Stimulated activated CD4-positive, alpha-beta T cell treated with anti-CD3 and anti-CD28 coated beads, Interleukin-12 subunit alpha, Interleukin-12 subunit beta, amount 100 ng/mL, for 4 hours (primary cell): ENCODE measurements around the gene ZP3.
"Not testable (repeated sequence)": the region's sequence is repeated elsewhere in the genome, so short reads cannot be mapped to it uniquely, and the experiment has no call there.

Source experiments
- DNase-seq: peaks from one replicate; pipeline ENCODE4 v3.0.0-alpha.2; 2020

ZP3 gene

GRCh38 chr7:76443846-76444245 is 19.1 kb downstream of the ZP3 start:
- not testable (repeated sequence) for DNase-seq

DNA sequence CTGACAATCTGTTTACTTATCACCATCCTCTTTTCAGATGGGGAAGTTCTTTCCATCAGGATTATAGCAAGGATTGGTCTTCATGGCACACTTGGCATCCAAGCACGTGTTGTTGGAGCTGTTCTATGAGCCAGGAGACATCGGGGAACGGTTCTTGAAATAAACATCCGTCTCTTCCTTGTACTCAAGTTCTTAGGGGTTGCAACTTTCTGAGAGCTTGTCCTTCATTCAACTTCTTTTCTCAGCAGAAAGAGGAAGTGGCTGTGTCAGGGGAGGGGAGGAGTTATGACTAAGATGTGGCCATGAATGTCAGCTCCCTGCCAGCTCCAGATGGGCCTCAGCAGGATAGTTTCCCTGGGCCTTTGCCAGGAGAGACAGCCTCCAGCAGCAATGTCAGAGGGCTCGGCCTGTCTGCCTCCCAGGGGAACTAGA is 20.8 kb downstream of the ZP3 start:
- DNase-seq, result not testable (repeated sequence)

DNA sequence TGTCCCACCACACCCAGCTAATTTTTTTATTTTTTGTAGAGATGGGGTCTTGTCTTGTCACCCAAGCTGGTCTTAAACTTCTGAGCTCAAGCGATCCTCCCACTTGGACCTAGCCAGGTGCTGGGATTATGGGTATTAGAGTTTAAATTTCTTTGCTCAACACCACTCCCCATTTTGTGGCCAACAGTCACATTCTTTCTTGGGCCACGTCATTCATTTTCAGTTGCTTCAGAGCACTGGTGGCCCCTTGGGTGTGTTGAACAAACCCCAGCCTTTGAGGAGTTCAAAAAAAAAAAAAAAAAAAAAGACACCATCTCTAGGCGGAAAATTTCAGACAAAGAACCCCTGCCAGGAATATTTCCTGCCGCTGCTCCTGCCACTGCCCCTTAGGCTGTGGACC is 32.3 kb downstream of the ZP3 start:
- DNase-seq, result not testable (repeated sequence)

- DNase-seq, result not testable (repeated sequence)
These were observed 33.8 kb downstream of the ZP3 start for GRCh38 chr7:76458504-76458903.

DNA sequence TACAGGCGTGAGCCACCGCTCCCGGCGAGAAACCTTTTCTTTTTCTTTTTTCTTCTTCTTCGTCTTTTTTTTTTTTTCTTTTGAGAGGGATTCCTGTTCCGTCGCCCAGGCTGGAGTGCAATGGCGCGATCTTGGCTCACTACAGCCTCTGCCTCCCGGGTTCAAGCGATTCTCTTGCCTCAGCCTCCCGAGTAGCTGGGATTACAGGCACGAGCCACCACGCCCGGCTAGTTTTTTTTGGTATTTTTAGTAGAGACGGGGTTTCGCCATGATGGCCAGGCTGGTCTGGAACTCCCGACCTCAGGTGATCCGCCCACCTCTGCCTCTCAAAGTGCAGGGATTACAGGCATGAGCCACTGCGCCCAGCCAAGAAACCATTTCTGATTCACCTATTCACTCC is 36.0 kb downstream of the ZP3 start:
- DNase-seq, result not testable (repeated sequence)

DNA sequence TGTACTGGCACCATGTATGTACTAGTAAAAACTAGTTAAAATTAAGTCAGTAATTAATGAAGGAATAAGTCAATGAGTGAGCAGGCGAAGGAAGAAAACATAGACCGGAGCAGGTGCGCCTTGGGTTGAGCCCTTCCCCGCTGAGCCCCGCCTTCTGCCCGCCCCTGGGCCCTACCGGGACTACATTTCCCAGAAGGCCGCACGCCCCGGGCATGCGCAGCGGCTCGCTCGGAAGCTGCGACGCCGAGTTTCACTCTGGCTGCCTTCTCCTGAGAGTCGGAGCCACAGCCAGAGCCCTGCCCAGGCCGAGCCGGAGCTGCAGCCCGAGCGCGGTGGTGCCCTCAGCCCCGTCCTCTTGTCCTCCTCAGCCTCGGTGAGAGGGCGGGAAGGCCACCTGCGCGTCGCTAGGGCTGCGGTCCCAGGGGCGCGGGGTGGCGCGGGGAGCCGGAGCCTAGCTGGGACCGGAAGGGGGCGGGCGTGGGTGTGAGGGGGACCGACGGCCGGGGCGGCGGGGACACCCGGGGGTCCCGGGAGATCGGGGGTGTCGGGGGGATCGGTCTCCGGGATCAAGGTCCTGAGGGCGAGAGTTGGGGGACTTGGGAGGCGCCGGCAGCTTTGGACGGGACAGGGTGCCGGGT is 36.8 kb downstream of the ZP3 start, which contains the start of gene DTX2:
TSS of gene DTX2 (plus strand) at position 246 of the 638 bp plus-strand sequence. CDS start 18,801 bp downstream, outside the sequence.
- DNase-seq, result peak; percentile 28

- DNase-seq, result not testable (repeated sequence)
These were observed 37.6 kb downstream of the ZP3 start for GRCh38 chr7:76462271-76462882.

GRCh38 chr7:76464959-76465358 is 40.2 kb downstream of the ZP3 start:
- DNase-seq, result not testable (repeated sequence)

DNA sequence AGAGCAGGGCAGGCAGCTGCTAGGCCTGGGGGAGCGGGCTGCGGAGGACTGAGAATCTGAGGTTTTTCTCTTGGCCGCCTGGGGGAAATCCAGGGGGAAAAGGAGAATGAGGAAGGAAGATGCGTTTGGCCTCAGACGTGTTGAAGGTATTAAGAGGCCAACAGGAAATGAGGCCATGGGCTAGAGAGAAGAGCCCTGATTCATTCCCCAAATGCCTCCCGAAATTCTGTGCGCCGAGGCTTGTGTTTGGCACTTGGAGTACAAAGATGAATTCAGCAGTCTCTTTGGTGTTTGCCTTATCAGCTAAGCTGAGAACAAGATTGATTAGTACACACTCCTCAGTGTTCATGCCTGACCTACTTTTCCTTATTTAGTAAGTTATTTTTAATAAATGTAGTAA is 41.2 kb downstream of the ZP3 start:
- DNase-seq, result not testable (repeated sequence)

DNA sequence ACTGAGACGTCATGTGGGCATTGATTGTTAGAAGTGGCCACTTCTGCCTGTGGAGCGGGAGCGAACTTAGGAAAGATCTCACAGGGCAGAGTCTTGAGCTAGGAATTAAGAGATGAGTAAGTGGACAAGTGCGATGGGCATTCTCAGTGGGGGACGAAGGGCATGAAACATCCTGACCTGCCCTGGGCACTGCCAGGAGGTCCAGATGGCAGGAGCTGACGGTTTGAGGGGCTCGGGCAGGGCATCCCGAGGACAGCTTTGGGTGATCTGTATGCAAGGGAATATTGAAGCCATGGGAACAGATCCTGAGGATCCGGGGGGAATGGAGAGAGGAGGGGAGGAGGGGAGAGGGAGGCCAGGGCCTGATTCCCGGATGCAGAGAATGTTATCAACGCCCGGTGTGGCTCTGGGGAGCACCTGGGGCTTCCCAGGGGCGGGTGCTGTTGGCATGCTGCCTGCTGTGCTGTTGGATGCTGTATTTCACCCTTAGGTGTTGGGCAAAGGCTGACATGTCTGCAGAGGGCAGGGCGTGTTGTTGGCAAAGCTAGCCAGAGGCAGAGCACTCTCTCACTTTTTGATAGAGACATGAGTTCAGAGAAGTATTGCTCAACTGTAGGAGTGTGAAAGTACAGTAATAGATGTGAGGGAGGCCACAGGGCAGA is 43.1 kb downstream of the ZP3 start:
- not testable (repeated sequence) for DNase-seq

- DNase-seq, result not testable (repeated sequence)
These were observed 46.9 kb downstream of the ZP3 start for GRCh38 chr7:76471556-76472221.

DNA sequence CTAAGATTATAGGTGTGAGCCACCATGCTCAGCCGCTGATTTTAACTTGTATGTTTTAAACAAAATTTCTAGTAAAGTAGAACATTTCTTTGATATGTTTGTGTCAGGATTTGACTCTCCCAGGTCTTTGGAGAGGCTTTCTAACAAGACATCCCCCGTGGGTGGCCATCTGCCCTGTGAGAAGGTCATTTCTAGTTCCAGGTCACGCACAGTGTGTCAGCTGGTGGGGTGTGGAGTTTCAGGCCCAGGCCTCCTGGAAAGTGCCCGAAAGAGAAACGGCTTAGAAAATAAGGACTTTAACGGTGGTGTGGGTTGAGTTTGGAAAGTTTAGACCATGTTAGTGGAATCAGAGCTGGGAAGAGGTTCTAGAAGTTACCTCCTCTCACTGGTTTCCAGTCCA is 48.3 kb downstream of the ZP3 start:
- not testable (repeated sequence) for DNase-seq

- DNase-seq, result not testable (repeated sequence)
These were observed 51.5 kb downstream of the ZP3 start for GRCh38 chr7:76476280-76476679.

GRCh38 chr7:76476742-76477474 is 52.2 kb downstream of the ZP3 start:
- DNase-seq, result not testable (repeated sequence)

DNA sequence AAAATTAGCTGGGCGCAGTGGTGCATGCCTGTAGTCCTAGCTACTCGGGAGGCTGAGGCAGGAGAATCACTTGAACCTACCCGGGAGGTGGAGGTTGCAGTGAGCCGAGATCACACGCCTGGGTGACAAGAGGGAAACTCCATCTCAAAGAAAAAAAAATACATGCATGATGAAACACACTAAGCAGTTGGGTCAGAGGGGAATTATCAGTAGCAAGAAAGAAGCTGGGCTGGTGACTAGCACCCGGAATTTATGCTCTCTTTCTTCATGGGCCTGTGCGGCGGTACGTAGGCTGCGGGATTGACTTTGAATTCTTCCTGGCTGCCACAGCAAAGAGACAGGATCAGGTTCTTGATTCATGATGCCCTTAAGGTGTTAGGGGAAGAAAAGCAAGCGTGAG is 54.9 kb downstream of the ZP3 start:
- DNase-seq, result not testable (repeated sequence)

- not testable (repeated sequence) for DNase-seq
These were observed 55.9 kb downstream of the ZP3 start for GRCh38 chr7:76480403-76481253.

DNA sequence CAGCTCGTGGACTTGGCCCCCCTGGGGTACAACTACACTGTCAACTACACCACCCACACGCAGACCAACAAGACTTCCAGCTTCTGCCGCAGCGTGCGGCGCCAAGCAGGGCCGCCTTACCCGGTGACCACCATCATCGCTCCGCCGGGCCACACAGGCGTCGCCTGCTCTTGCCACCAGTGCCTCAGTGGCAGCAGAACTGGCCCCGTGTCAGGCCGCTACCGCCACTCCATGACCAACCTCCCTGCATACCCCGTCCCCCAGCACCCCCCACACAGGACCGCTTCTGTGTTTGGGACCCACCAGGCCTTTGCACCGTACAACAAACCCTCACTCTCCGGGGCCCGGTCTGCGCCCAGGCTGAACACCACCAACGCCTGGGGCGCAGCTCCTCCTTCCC is 57.9 kb downstream of the ZP3 start:
- DNase-seq, result not testable (repeated sequence)

GRCh38 chr7:76483081-76483480 is 58.3 kb downstream of the ZP3 start:
- DNase-seq, result not testable (repeated sequence)

- DNase-seq, result not testable (repeated sequence)
These were observed 59.7 kb downstream of the ZP3 start for GRCh38 chr7:76484456-76484855.

GRCh38 chr7:76485822-76486610 is 61.3 kb downstream of the ZP3 start:
- not testable (repeated sequence) for DNase-seq

DNA sequence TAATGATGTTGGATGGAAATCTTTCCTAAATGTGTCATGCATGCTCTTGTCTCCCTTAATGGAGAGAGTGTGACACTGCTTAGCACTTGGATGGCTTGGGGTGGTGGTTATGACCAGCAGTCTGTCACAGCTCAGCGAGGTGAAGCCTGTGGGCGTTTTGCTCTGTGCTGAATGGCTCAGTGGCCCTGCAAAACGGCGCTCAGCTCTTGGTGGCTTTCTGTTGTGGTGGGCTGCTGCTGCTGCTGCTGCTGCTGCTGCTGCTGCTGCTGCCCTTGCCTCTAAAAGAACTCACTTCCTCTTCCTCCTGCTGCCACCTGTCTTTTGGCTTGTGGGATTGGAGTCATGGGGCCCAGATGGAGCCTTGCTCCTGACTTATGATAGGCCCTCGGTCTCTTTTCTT is 61.9 kb downstream of the ZP3 start:
- DNase-seq, result not testable (repeated sequence)
